WERI-Rb-1 (cell line): ENCODE data around the gene NCOA3.

Experiments
- DNase-seq: peaks from one replicate; pipeline ENCODE4 v3.0.0-alpha.2; 2020
- H3K27ac ChIP-seq: fragments of 250-450 bp; sonication (Bioruptor Pico); 2 replicates; pipeline ENCODE4 v1.5.1; 2020; ENCODE audit warnings: mild to moderate bottlenecking, moderate library complexity
- H3K27me3 ChIP-seq: fragments of 250-450 bp; sonication (Bioruptor Pico); 2 replicates; pipeline ENCODE4 v1.5.1; 2021; ENCODE audit warnings: mild to moderate bottlenecking, low read depth, moderate library complexity; ENCODE audit not compliant: insufficient read depth, severe bottlenecking
- H3K36me3 ChIP-seq: fragments of 250-450 bp; sonication (Bioruptor Pico); 2 replicates; pipeline ENCODE4 v1.5.1; 2020; ENCODE audit warnings: mild to moderate bottlenecking, moderate library complexity
- H3K4me3 ChIP-seq: 2 replicates; pipeline ENCODE4 v1.5.1; 2011; ENCODE audit warnings: low read depth, mild to moderate bottlenecking, control low read depth, low read length
- H3K9me3 ChIP-seq: fragments of 250-450 bp; sonication (Bioruptor Pico); 2 replicates; pipeline ENCODE4 v1.5.1; 2021; ENCODE audit warnings: mild to moderate bottlenecking, moderate library complexity; ENCODE audit not compliant: severe bottlenecking
- CTCF ChIP-seq: IDR thresholded peaks from 2 replicates; pipeline ENCODE4 v1.5.1; 2011; ENCODE audit warnings: low read depth, mild to moderate bottlenecking, control low read depth, inconsistent platforms, low read length

Gene NCOA3

GRCh38 chr20:47655635-47656034 lies 153.9 kb downstream of the NCOA3 start:
- no peak for DNase-seq
- no peak for TF ChIP-seq CTCF
- Histone ChIP-seq H3K4me3 (no peak overlapping the region), H3K9me3 (no peaks in the 10 kb centered on the region), H3K36me3 (peaks cover 15% of the 10 kb centered on the region), H3K27me3 (no peaks in the 10 kb centered on the region), H3K27ac (no peak overlapping the region)

DNA sequence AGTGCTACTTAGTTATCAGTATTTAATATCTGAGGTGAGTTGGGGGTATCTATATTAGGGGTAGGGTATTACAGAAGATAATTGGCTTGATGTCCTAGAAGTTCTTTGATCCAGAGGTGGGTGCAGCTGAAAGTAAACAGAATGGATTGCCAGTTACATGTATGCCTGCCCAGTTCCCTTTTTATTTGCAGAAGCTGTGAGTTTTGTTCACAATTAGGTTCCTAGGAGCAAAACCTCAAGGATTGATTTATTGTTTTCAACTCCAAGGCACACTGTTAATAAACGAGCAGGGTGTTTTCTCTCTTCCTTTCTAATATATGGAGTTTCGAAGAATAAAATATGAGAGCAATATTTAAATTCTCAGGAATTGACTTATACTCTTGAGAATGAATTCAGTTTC lies 154.6 kb downstream of the NCOA3 start:
- H3K9me3 ChIP-seq = no peaks in the 10 kb centered on the region
- H3K4me3 ChIP-seq = no peak overlapping the region
- no peak for DNase-seq
- no peak overlapping the region for H3K27ac ChIP-seq
- H3K27me3 ChIP-seq = no peaks in the 10 kb centered on the region
- H3K36me3 ChIP-seq = peaks cover 12% of the 10 kb centered on the region
- TF ChIP-seq CTCF = no peak

GRCh38 chr20:47659904-47660601 lies 158.4 kb downstream of the NCOA3 start:
- no peaks in the 10 kb centered on the region for H3K9me3 ChIP-seq
- TF ChIP-seq CTCF = no peak
- H3K4me3 ChIP-seq = no peak overlapping the region
- no peak for DNase-seq
- H3K36me3 ChIP-seq = no peaks in the 10 kb centered on the region
- no peak overlapping the region for H3K27ac ChIP-seq
- H3K27me3 ChIP-seq = no peaks in the 10 kb centered on the region

GRCh38 chr20:47660602-47660905 lies 158.9 kb downstream of the NCOA3 start:
- H3K36me3 ChIP-seq = no peaks in the 10 kb centered on the region
- no peak for DNase-seq

DNA sequence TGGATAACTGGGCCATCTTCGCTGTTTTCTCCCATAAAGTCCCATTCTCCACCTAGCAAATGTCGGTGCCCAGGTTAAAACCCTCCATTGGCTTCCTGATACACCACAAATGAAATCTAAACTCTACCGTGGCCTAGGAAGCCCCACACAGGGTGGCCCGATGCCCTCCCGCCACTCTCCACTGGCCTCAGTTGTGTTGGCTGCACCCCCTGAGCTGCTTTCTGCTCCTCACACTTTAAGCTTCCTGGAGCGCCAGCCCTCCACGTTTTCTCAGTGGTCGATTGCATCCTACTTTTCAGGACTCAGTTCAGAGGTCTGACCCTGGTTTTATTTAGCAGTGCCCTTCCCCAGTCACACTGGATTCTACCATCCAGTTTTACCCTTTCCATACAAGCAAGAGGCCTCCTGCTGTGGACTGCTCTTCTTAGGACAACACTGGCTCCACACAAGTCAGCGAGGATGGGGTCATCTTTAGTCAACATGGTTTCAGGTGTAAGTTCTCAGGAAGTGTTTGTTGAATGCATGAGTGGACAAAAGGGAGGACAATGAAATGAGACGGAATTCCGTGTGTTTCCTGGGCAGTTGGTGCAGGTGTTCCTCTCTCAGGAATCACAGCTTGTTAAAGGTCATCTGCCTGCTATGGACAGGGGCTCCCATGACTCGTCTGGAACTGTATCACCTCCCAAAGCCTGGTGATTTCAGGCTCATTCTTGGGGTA lies 159.5 kb downstream of the NCOA3 start:
- H3K4me3 ChIP-seq = no peak overlapping the region
- H3K27ac ChIP-seq = no peak overlapping the region
- no peaks in the 10 kb centered on the region for H3K36me3 ChIP-seq
- DNase-seq = no peak
- no peaks in the 10 kb centered on the region for H3K9me3 ChIP-seq
- H3K27me3 ChIP-seq = no peaks in the 10 kb centered on the region
- TF ChIP-seq CTCF = no peak

More at GRCh38 chr20:47660602-47660905, 158.9 kb downstream of the NCOA3 start:
- no peaks in the 10 kb centered on the region for H3K9me3 ChIP-seq
- H3K4me3 ChIP-seq = no peak overlapping the region
- no peaks in the 10 kb centered on the region for H3K27me3 ChIP-seq
- TF ChIP-seq CTCF = no peak
- no peak overlapping the region for H3K27ac ChIP-seq
